IPS-15b (cell line): Measurements from ENCODE around the gene CMYA5.

Experiments
- H3K27me3 ChIP-seq: one replicate; pipeline ENCODE4 v1.6.1; 2013; ENCODE audit warnings: low read length; ENCODE audit not compliant: control insufficient read depth, insufficient read depth
- H3K36me3 ChIP-seq: one replicate; pipeline ENCODE4 v1.6.1; 2013; ENCODE audit warnings: low read length; ENCODE audit not compliant: control insufficient read depth, insufficient read depth
- H3K4me1 ChIP-seq: one replicate; pipeline ENCODE4 v1.6.1; 2013; ENCODE audit warnings: mild to moderate bottlenecking, low read length; ENCODE audit not compliant: control insufficient read depth, insufficient read depth
- H3K4me3 ChIP-seq: one replicate; pipeline ENCODE4 v1.5.1; 2013; ENCODE audit warnings: low read depth, low read length
- H3K9ac ChIP-seq: one replicate; pipeline ENCODE4 v1.6.1; 2013; ENCODE audit warnings: low read depth, mild to moderate bottlenecking, low read length
- H3K9me3 ChIP-seq: one replicate; pipeline ENCODE4 v1.6.1; 2013; ENCODE audit warnings: mild to moderate bottlenecking, low read length; ENCODE audit not compliant: control insufficient read depth, insufficient read depth

CMYA5 gene

GRCh38 chr5:79806741-79807140, 117.1 kb downstream of the CMYA5 start:
- H3K36me3 ChIP-seq, result no peaks in the 10 kb centered on the region
- H3K9ac ChIP-seq, result no peak overlapping the region
- no peaks in the 10 kb centered on the region for H3K9me3 ChIP-seq
- no peaks in the 10 kb centered on the region for H3K4me1 ChIP-seq
- H3K27me3 ChIP-seq, result no peaks in the 10 kb centered on the region
- H3K4me3 ChIP-seq, result no peak overlapping the region

GRCh38 chr5:79809743-79810142, 120.1 kb downstream of the CMYA5 start:
- no peak overlapping the region for H3K9ac ChIP-seq
- no peaks in the 10 kb centered on the region for H3K9me3 ChIP-seq
- H3K27me3 ChIP-seq, result no peaks in the 10 kb centered on the region
- H3K36me3 ChIP-seq, result no peaks in the 10 kb centered on the region
- H3K4me3 ChIP-seq, result no peak overlapping the region
- no peaks in the 10 kb centered on the region for H3K4me1 ChIP-seq

- Histone ChIP-seq H3K4me1 (no peaks in the 10 kb centered on the region), H3K27me3 (no peaks in the 10 kb centered on the region), H3K9me3 (no peaks in the 10 kb centered on the region), H3K4me3 (no peak overlapping the region), H3K36me3 (no peaks in the 10 kb centered on the region), H3K9ac (no peak overlapping the region)
These were observed 121.4 kb downstream of the CMYA5 start for GRCh38 chr5:79811081-79811480.

GRCh38 chr5:79811904-79812303, 122.3 kb downstream of the CMYA5 start:
- no peak overlapping the region for H3K9ac ChIP-seq
- no peak overlapping the region for H3K4me3 ChIP-seq
- no peaks in the 10 kb centered on the region for H3K27me3 ChIP-seq
- H3K4me1 ChIP-seq, result no peaks in the 10 kb centered on the region
- H3K36me3 ChIP-seq, result no peaks in the 10 kb centered on the region
- H3K9me3 ChIP-seq, result no peaks in the 10 kb centered on the region

GRCh38 chr5:79814699-79815098, 125.1 kb downstream of the CMYA5 start:
- Histone ChIP-seq H3K27me3 (no peaks in the 10 kb centered on the region), H3K36me3 (no peaks in the 10 kb centered on the region), H3K9me3 (no peaks in the 10 kb centered on the region), H3K4me1 (no peaks in the 10 kb centered on the region), H3K4me3 (no peak overlapping the region), H3K9ac (no peak overlapping the region)

- no peak overlapping the region for H3K4me3 ChIP-seq
- no peaks in the 10 kb centered on the region for H3K4me1 ChIP-seq
- no peaks in the 10 kb centered on the region for H3K9me3 ChIP-seq
- H3K27me3 ChIP-seq, result no peaks in the 10 kb centered on the region
- H3K36me3 ChIP-seq, result no peaks in the 10 kb centered on the region
- H3K9ac ChIP-seq, result no peak overlapping the region
These were observed 126.4 kb downstream of the CMYA5 start for GRCh38 chr5:79816014-79816413.

GRCh38 chr5:79820648-79821047, 131.0 kb downstream of the CMYA5 start:
- Histone ChIP-seq H3K36me3 (no peaks in the 10 kb centered on the region), H3K4me3 (no peak overlapping the region), H3K9ac (no peak overlapping the region), H3K27me3 (no peaks in the 10 kb centered on the region), H3K9me3 (no peaks in the 10 kb centered on the region), H3K4me1 (no peaks in the 10 kb centered on the region)

- Histone ChIP-seq H3K4me1 (no peaks in the 10 kb centered on the region), H3K9me3 (no peaks in the 10 kb centered on the region), H3K4me3 (no peak overlapping the region), H3K36me3 (no peaks in the 10 kb centered on the region), H3K9ac (no peak overlapping the region), H3K27me3 (no peaks in the 10 kb centered on the region)
These were observed 134.8 kb downstream of the CMYA5 start for GRCh38 chr5:79824444-79824843.

GRCh38 chr5:79825802-79826201, 136.2 kb downstream of the CMYA5 start:
- no peaks in the 10 kb centered on the region for H3K4me1 ChIP-seq
- H3K9me3 ChIP-seq, result no peaks in the 10 kb centered on the region
- no peaks in the 10 kb centered on the region for H3K27me3 ChIP-seq
- no peaks in the 10 kb centered on the region for H3K36me3 ChIP-seq
- H3K9ac ChIP-seq, result no peak overlapping the region
- no peak overlapping the region for H3K4me3 ChIP-seq

GRCh38 chr5:79827159-79827629, 137.6 kb downstream of the CMYA5 start:
- Histone ChIP-seq H3K9me3 (no peaks in the 10 kb centered on the region), H3K27me3 (no peaks in the 10 kb centered on the region), H3K4me1 (no peaks in the 10 kb centered on the region), H3K36me3 (no peaks in the 10 kb centered on the region), H3K4me3 (no peak overlapping the region), H3K9ac (no peak overlapping the region)

- Histone ChIP-seq H3K9ac (no peak overlapping the region), H3K9me3 (no peaks in the 10 kb centered on the region), H3K36me3 (no peaks in the 10 kb centered on the region), H3K4me3 (no peak overlapping the region), H3K4me1 (no peaks in the 10 kb centered on the region), H3K27me3 (no peaks in the 10 kb centered on the region)
These were observed 139.6 kb downstream of the CMYA5 start for GRCh38 chr5:79829260-79829659.

- Histone ChIP-seq H3K9ac (no peak overlapping the region), H3K4me3 (no peak overlapping the region), H3K9me3 (no peaks in the 10 kb centered on the region), H3K27me3 (no peaks in the 10 kb centered on the region), H3K4me1 (no peaks in the 10 kb centered on the region), H3K36me3 (no peaks in the 10 kb centered on the region)
These were observed 142.0 kb downstream of the CMYA5 start for GRCh38 chr5:79831381-79832309.
